PFSK-1 (cell line): ENCODE data around the gene LRBA.

Experiments used
- POLR2AphosphoS5 ChIP-seq: IDR thresholded peaks from 2 replicates; pipeline ENCODE4 v1.6.1; 2012; ENCODE audit warnings: low read depth, mild to moderate bottlenecking, control low read depth, low read length, moderate library complexity
- SIN3A ChIP-seq: IDR thresholded peaks from 2 replicates; pipeline ENCODE4 v1.6.1; 2012; ENCODE audit warnings: mild to moderate bottlenecking, low read length, moderate library complexity, borderline replicate concordance; ENCODE audit not compliant: insufficient read depth

DNA sequence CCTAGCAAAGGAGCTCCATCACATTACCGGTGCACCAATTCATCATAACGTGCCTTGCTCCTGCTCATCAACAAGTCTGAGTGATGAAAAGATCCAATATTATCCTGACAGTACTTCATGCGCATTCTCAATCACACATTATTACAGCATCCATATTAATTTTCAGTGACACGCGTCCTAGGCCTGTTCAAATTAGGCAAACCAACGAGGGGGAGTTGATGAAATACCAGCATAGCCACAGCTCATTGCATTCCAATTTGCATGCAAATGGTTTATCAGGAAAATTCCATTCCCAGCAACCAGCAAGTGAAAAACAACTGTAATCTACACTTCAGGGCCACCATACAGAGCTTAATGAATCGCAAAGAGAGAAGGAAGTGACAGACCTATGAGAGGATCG lies 699.9 kb downstream of the LRBA start:
- no peak for TF ChIP-seq SIN3A
- TF ChIP-seq POLR2AphosphoS5: no peak
